ENCODE data around the gene RGL1. TPM values are rescaled to one million over a fixed set of nuclear protein-coding genes. Genes with fewer than 3 reads are reported as not detected.

The RGL1 gene
- total and polyA plus RNA-seq, 4 donors, result 29.8 to 53.4 (median 41.8) TPM

- no peak overlapping the region for H3K4me3 ChIP-seq (ENCODE audit: low read depth, low read length)
- H3K27ac ChIP-seq (ENCODE audit: low read depth, low read length), result peak overlapping the region; percentile 86
- no peaks in the 10 kb centered on the region for H3K27me3 ChIP-seq (ENCODE audit: control insufficient read depth, insufficient read depth, low read length)
- no peaks in the 10 kb centered on the region for H3K36me3 ChIP-seq (ENCODE audit: control insufficient read depth, insufficient read depth, low read length)
- DNase-seq (ENCODE audit: low read depth in 4 of 6, low spot score in 6 of 6), result no peak
- no peaks in the 10 kb centered on the region for H3K9me3 ChIP-seq (ENCODE audit: control insufficient read depth, insufficient read depth, low read length)
- 100% methylated on average over 1 of the region's 8 CpGs for WGBS (ENCODE audit: insufficient coverage)
- peaks cover 7% of the 10 kb centered on the region for H3K4me1 ChIP-seq (ENCODE audit: control insufficient read depth, insufficient read depth, low read length)
These were observed 77.6 kb downstream of the RGL1 start for GRCh38 chr1:183882335-183883167.

- 91% methylated on average over 4 of the region's 5 CpGs for WGBS (ENCODE audit: insufficient coverage)
- Histone ChIP-seq H3K27ac (ENCODE audit: low read depth, low read length) (no peak overlapping the region), H3K4me1 (ENCODE audit: control insufficient read depth, insufficient read depth, low read length) (peaks cover 7% of the 10 kb centered on the region), H3K36me3 (ENCODE audit: control insufficient read depth, insufficient read depth, low read length) (no peaks in the 10 kb centered on the region), H3K9me3 (ENCODE audit: control insufficient read depth, insufficient read depth, low read length) (no peaks in the 10 kb centered on the region), H3K4me3 (ENCODE audit: low read depth, low read length) (no peak overlapping the region), H3K27me3 (ENCODE audit: control insufficient read depth, insufficient read depth, low read length) (no peaks in the 10 kb centered on the region)
- DNase-seq (ENCODE audit: low read depth in 4 of 6, low spot score in 6 of 6), result no peak
These were observed 78.7 kb downstream of the RGL1 start for GRCh38 chr1:183883623-183884022.

- 82% methylated on average over 3 of the region's 4 CpGs for WGBS (ENCODE audit: insufficient coverage)
- peaks cover 2% of the 10 kb centered on the region for H3K36me3 ChIP-seq (ENCODE audit: control insufficient read depth, insufficient read depth, low read length)
- H3K9me3 ChIP-seq (ENCODE audit: control insufficient read depth, insufficient read depth, low read length), result no peaks in the 10 kb centered on the region
- peaks cover 7% of the 10 kb centered on the region for H3K4me1 ChIP-seq (ENCODE audit: control insufficient read depth, insufficient read depth, low read length)
- no peaks in the 10 kb centered on the region for H3K27me3 ChIP-seq (ENCODE audit: control insufficient read depth, insufficient read depth, low read length)
- no peak for DNase-seq (ENCODE audit: low read depth in 4 of 6, low spot score in 6 of 6)
- no peak overlapping the region for H3K27ac ChIP-seq (ENCODE audit: low read depth, low read length)
- no peak overlapping the region for H3K4me3 ChIP-seq (ENCODE audit: low read depth, low read length)
These were observed 79.6 kb downstream of the RGL1 start for GRCh38 chr1:183884526-183884925.

- H3K4me1 ChIP-seq (ENCODE audit: control insufficient read depth, insufficient read depth, low read length), result peaks cover 7% of the 10 kb centered on the region
- H3K36me3 ChIP-seq (ENCODE audit: control insufficient read depth, insufficient read depth, low read length), result peaks cover 2% of the 10 kb centered on the region
- WGBS (ENCODE audit: insufficient coverage), result no CpG with 5 or more reads among the region's 1 CpG
- H3K27ac ChIP-seq (ENCODE audit: low read depth, low read length), result no peak overlapping the region
- DNase-seq (ENCODE audit: low read depth in 4 of 6, low spot score in 6 of 6), result no peak
- H3K4me3 ChIP-seq (ENCODE audit: low read depth, low read length), result no peak overlapping the region
- H3K9me3 ChIP-seq (ENCODE audit: control insufficient read depth, insufficient read depth, low read length), result no peaks in the 10 kb centered on the region
- H3K27me3 ChIP-seq (ENCODE audit: control insufficient read depth, insufficient read depth, low read length), result no peaks in the 10 kb centered on the region
These were observed 80.3 kb downstream of the RGL1 start for GRCh38 chr1:183885142-183885735.

- no CpG with 5 or more reads among the region's 3 CpGs for WGBS (ENCODE audit: insufficient coverage)
- H3K4me1 ChIP-seq (ENCODE audit: control insufficient read depth, insufficient read depth, low read length), result peaks cover 7% of the 10 kb centered on the region
- DNase-seq (ENCODE audit: low read depth in 4 of 6, low spot score in 6 of 6), result no peak
These were observed 81.3 kb downstream of the RGL1 start for GRCh38 chr1:183886083-183886828.

GRCh38 chr1:183886853-183887252 lies 81.9 kb downstream of the RGL1 start:
- Histone ChIP-seq H3K27me3 (ENCODE audit: control insufficient read depth, insufficient read depth, low read length) (no peaks in the 10 kb centered on the region), H3K9me3 (ENCODE audit: control insufficient read depth, insufficient read depth, low read length) (no peaks in the 10 kb centered on the region), H3K27ac (ENCODE audit: low read depth, low read length) (peak overlapping the region; percentile 54), H3K4me1 (ENCODE audit: control insufficient read depth, insufficient read depth, low read length) (peaks cover 1% of the 10 kb centered on the region), H3K36me3 (ENCODE audit: control insufficient read depth, insufficient read depth, low read length) (peaks cover 2% of the 10 kb centered on the region), H3K4me3 (ENCODE audit: low read depth, low read length) (no peak overlapping the region)
- no peak for DNase-seq (ENCODE audit: low read depth in 4 of 6, low spot score in 6 of 6)

More at GRCh38 chr1:183886083-183886828, 81.3 kb downstream of the RGL1 start:
- no peaks in the 10 kb centered on the region for H3K27me3 ChIP-seq (ENCODE audit: control insufficient read depth, insufficient read depth, low read length)
- H3K27ac ChIP-seq (ENCODE audit: low read depth, low read length), result no peak overlapping the region
- H3K36me3 ChIP-seq (ENCODE audit: control insufficient read depth, insufficient read depth, low read length), result peaks cover 2% of the 10 kb centered on the region
- no peaks in the 10 kb centered on the region for H3K9me3 ChIP-seq (ENCODE audit: control insufficient read depth, insufficient read depth, low read length)
- H3K4me3 ChIP-seq (ENCODE audit: low read depth, low read length), result no peak overlapping the region

- DNase-seq (ENCODE audit: low read depth in 4 of 6, low spot score in 6 of 6), result no peak
- peak overlapping the region; percentile 54 for H3K27ac ChIP-seq (ENCODE audit: low read depth, low read length)
- H3K36me3 ChIP-seq (ENCODE audit: control insufficient read depth, insufficient read depth, low read length), result peaks cover 2% of the 10 kb centered on the region
- no peaks in the 10 kb centered on the region for H3K4me1 ChIP-seq (ENCODE audit: control insufficient read depth, insufficient read depth, low read length)
- 82% methylated on average over 3 of the region's 9 CpGs for WGBS (ENCODE audit: insufficient coverage)
- no peak overlapping the region for H3K4me3 ChIP-seq (ENCODE audit: low read depth, low read length)
- no peaks in the 10 kb centered on the region for H3K9me3 ChIP-seq (ENCODE audit: control insufficient read depth, insufficient read depth, low read length)
- H3K27me3 ChIP-seq (ENCODE audit: control insufficient read depth, insufficient read depth, low read length), result no peaks in the 10 kb centered on the region
These were observed 83.2 kb downstream of the RGL1 start for GRCh38 chr1:183887826-183888819.

- H3K27me3 ChIP-seq (ENCODE audit: control insufficient read depth, insufficient read depth, low read length), result no peaks in the 10 kb centered on the region
- WGBS (ENCODE audit: insufficient coverage), result 60% methylated on average over 1 of the region's 2 CpGs
- peaks cover 2% of the 10 kb centered on the region for H3K36me3 ChIP-seq (ENCODE audit: control insufficient read depth, insufficient read depth, low read length)
- H3K9me3 ChIP-seq (ENCODE audit: control insufficient read depth, insufficient read depth, low read length), result no peaks in the 10 kb centered on the region
- H3K4me3 ChIP-seq (ENCODE audit: low read depth, low read length), result no peak overlapping the region
- no peaks in the 10 kb centered on the region for H3K4me1 ChIP-seq (ENCODE audit: control insufficient read depth, insufficient read depth, low read length)
- H3K27ac ChIP-seq (ENCODE audit: low read depth, low read length), result peak overlapping the region; percentile 54
- no peak for DNase-seq (ENCODE audit: low read depth in 4 of 6, low spot score in 6 of 6)
These were observed 84.2 kb downstream of the RGL1 start for GRCh38 chr1:183889095-183889494.
